Liver (tissue), 9 donors: Measurements from ENCODE around the gene MAPK1. TPM values are rescaled to one million over a fixed set of nuclear protein-coding genes. Genes with fewer than 3 reads are reported as not detected.

Source experiments
- DNase-seq: peaks from one replicate; pipeline ENCODE4 v3.0.0-alpha.2; 2017; ENCODE audit warnings: low spot score
- H3K27ac ChIP-seq, 2 donors: one replicate each; pipeline ENCODE4 v1.7.0; 2013; ENCODE audit warnings: inconsistent platforms in 2 of 2, low read length in 2 of 2, control low read depth in 1 of 2, low read depth in 1 of 2, mild to moderate bottlenecking in 1 of 2
- H3K27me3 ChIP-seq, 4 donors: one replicate each; pipeline versions ENCODE4 v1.6.1 to v1.7.0; 2013; ENCODE audit warnings: low read length in 3 of 4, inconsistent platforms in 1 of 4, mild to moderate bottlenecking in 1 of 4, moderate library complexity in 1 of 4; ENCODE audit not compliant: control insufficient read depth in 4 of 4, insufficient read depth in 4 of 4
- H3K36me3 ChIP-seq, 4 donors: one replicate each; pipeline versions ENCODE4 v1.6.1 to v1.7.0; 2013; ENCODE audit warnings: low read length in 3 of 4, mild to moderate bottlenecking in 3 of 4, low read depth in 1 of 4, moderate library complexity in 1 of 4; ENCODE audit not compliant: control insufficient read depth in 4 of 4, insufficient read depth in 3 of 4
- H3K4me1 ChIP-seq, 4 donors: one replicate each; pipeline versions ENCODE4 v1.6.1 to v1.7.0; 2013; ENCODE audit warnings: low read length in 3 of 4, mild to moderate bottlenecking in 3 of 4, moderate library complexity in 1 of 4; ENCODE audit not compliant: control insufficient read depth in 4 of 4, insufficient read depth in 4 of 4
- H3K4me3 ChIP-seq, 3 donors: one replicate each; pipeline versions ENCODE4 v1.6.1 to v1.7.0; 2013; ENCODE audit warnings: low read length in 3 of 3, control low read depth in 1 of 3, low read depth in 1 of 3, mild to moderate bottlenecking in 1 of 3
- H3K9ac ChIP-seq, 2 donors: one replicate each; pipeline ENCODE4 v1.7.0; 2013; ENCODE audit warnings: low read length in 2 of 2, mild to moderate bottlenecking in 2 of 2, moderate library complexity in 2 of 2, control low read depth in 1 of 2, low read depth in 1 of 2
- H3K9me3 ChIP-seq, 4 donors: one replicate each; pipeline versions ENCODE4 v1.6.1 to v1.7.0; 2013; ENCODE audit warnings: low read length in 3 of 4; ENCODE audit not compliant: control insufficient read depth in 4 of 4
- FOXA1 ChIP-seq: IDR thresholded peaks from 2 replicates; pipeline ENCODE4 v1.6.1; 2016; ENCODE audit warnings: antibody characterized with exemption
- GABPA ChIP-seq, 2 donors: IDR thresholded peaks in 1 of 2; conservative IDR thresholded peaks in 1 of 2; 2 replicates each; pipeline ENCODE4 v1.6.1; 2016; ENCODE audit warnings: antibody characterized with exemption in 2 of 2, mild to moderate bottlenecking in 1 of 2, moderate library complexity in 1 of 2
- HNF4A ChIP-seq, 2 donors: conservative IDR thresholded peaks; 2 replicates each; pipeline ENCODE4 v1.6.1; 2016; ENCODE audit warnings: antibody characterized with exemption in 2 of 2, mild to moderate bottlenecking in 2 of 2
- JUND ChIP-seq, 2 donors: IDR thresholded peaks; 2 replicates each; pipeline ENCODE4 v1.6.1; 2016; ENCODE audit warnings: antibody characterized with exemption in 2 of 2
- NR2F2 ChIP-seq: IDR thresholded peaks from 2 replicates; pipeline ENCODE4 v1.6.1; 2016; ENCODE audit warnings: antibody characterized with exemption
- RAD21 ChIP-seq, 2 donors: IDR thresholded peaks; 2 replicates each; pipeline ENCODE4 v1.6.1; 2016; ENCODE audit warnings: antibody characterized with exemption in 2 of 2, mild to moderate bottlenecking in 2 of 2
- RXRA ChIP-seq, 2 donors: IDR thresholded peaks; 2 replicates each; pipeline ENCODE4 v1.6.1; 2017 to 2018; ENCODE audit warnings: antibody characterized with exemption in 2 of 2, mild to moderate bottlenecking in 1 of 2
- TAF1 ChIP-seq: conservative IDR thresholded peaks from 2 replicates; pipeline ENCODE4 v1.6.1; 2016; ENCODE audit warnings: antibody characterized with exemption, mild to moderate bottlenecking
- YY1 ChIP-seq: IDR thresholded peaks from 2 replicates; pipeline ENCODE4 v1.6.1; 2016; ENCODE audit warnings: antibody characterized with exemption, mild to moderate bottlenecking
- WGBS: extraction: QIAGEN DNeasy Blood & Tissue Kit; methylation state at CpG from one replicate; pipeline ENCODE4 v1.1.7; 2013; 5-methylcytosine and 5-hydroxymethylcytosine counted together
- polyA plus RNA-seq, 2 donors: library from polyadenylated mRNA; stranded (reverse) in 1 of 2; unstranded in 1 of 2; fragments of 200-250 nt in 1 of 2; fragments of >200 nt in 1 of 2; fragmentation: Nextera tagmentation in 1 of 2; extraction: Ambion mirVana in 1 of 2; gene quantifications; one replicate each; pipeline versions ENCODE4 v1.2.1 to v1.2.3, GENCODE V29; 2013 to 2015
- total RNA-seq, 2 donors: library from RNA; depleted of rRNA; stranded (reverse); fragments of >200 nt; gene quantifications; one replicate each; pipeline ENCODE4 v1.2.3, GENCODE V29; 2014
- TF ChIP-seq, protein P1 (sequence below): fragments of 150-350 bp; IDR thresholded peaks from 2 replicates; pipeline ENCODE4 v1.5.1; 2017; ENCODE audit warnings: improper control_type of control experiment, low read depth, low read length; ENCODE audit not compliant: missing input control
- TF ChIP-seq, protein P2 (sequence below): IDR thresholded peaks from 2 replicates; pipeline ENCODE4 v1.6.1; 2016; ENCODE audit warnings: antibody characterized with exemption, mild to moderate bottlenecking
- TF ChIP-seq, protein P3 (sequence below): IDR thresholded peaks from 2 replicates; pipeline ENCODE4 v1.6.1; 2016; ENCODE audit warnings: antibody characterized with exemption
- TF ChIP-seq, protein P4 (sequence below): IDR thresholded peaks from 2 replicates; pipeline ENCODE4 v1.6.1; 2016; ENCODE audit warnings: antibody characterized with exemption
- TF ChIP-seq, protein P5 (sequence below): IDR thresholded peaks from 2 replicates; pipeline ENCODE4 v1.6.1; 2016; ENCODE audit warnings: antibody characterized with exemption
- donor health status: healthy.
- donor health status: healthy.
- donor health status: healthy.
- donor health status: healthy.
- donor health status: healthy.

Gene MAPK1
- total and polyA plus RNA-seq, 4 donors, result 8.3 to 31.8 (median 22.8) TPM

DNA sequence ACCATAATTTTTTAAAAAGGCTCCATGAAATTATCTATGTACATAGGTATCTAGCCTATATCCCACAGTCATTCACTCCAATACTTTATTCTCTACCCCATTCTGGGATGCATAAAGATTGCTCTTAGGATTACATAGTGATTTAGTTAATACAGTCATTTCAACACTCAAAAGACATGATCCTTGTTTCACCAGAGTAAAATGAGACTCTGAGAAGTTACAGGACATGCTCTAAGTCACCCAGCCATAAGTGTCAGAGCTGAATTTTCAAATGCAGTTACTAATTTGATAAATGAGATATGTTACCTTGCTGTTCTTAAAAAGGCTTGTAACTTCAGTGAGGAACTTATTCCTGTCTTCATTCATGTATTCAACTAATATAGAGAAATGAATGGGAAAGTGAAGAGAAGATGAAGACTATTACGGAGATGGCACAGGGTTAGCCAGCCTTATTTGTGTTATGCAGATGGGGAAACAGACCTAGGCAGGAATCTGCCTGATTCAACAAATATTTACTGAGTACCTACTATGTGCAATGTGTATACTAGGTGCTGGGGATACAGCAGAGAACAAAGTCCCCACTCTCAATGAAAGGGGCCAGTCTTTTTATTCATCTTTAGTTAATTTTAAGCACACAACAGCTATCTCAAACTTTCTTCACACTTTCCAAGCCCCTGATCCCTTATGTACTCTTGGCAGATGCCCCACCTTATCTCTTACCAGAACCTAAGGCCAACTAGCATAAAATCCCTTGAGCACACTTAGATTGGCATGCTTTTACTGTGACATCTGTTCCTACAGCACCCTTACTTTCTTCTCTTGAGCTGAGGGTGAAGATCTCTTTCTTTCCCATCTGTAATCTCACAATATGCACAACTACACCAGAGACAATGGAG lies 21.6 kb downstream of the MAPK1 start:
- Histone ChIP-seq H3K4me3 (no peak overlapping the region), H3K4me1 (peaks cover 0 to 3% (median 0%) of the 10 kb centered on the region in 4 donors), H3K36me3 (no peaks in the 10 kb centered on the region), H3K9me3 (no peaks in the 10 kb centered on the region), H3K9ac (no peak overlapping the region), H3K27me3 (no peaks in the 10 kb centered on the region), H3K27ac (no peak overlapping the region)
- no peak for TF ChIP-seq YY1
- TF ChIP-seq, protein P1, sequence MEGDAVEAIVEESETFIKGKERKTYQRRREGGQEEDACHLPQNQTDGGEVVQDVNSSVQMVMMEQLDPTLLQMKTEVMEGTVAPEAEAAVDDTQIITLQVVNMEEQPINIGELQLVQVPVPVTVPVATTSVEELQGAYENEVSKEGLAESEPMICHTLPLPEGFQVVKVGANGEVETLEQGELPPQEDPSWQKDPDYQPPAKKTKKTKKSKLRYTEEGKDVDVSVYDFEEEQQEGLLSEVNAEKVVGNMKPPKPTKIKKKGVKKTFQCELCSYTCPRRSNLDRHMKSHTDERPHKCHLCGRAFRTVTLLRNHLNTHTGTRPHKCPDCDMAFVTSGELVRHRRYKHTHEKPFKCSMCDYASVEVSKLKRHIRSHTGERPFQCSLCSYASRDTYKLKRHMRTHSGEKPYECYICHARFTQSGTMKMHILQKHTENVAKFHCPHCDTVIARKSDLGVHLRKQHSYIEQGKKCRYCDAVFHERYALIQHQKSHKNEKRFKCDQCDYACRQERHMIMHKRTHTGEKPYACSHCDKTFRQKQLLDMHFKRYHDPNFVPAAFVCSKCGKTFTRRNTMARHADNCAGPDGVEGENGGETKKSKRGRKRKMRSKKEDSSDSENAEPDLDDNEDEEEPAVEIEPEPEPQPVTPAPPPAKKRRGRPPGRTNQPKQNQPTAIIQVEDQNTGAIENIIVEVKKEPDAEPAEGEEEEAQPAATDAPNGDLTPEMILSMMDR, result no peak
- no peak for TF ChIP-seq NR2F2
- no peak for TF ChIP-seq JUND (IDR thresholded peaks at IDR 0.05)
- no peak for TF ChIP-seq TAF1
- TF ChIP-seq, protein P2, sequence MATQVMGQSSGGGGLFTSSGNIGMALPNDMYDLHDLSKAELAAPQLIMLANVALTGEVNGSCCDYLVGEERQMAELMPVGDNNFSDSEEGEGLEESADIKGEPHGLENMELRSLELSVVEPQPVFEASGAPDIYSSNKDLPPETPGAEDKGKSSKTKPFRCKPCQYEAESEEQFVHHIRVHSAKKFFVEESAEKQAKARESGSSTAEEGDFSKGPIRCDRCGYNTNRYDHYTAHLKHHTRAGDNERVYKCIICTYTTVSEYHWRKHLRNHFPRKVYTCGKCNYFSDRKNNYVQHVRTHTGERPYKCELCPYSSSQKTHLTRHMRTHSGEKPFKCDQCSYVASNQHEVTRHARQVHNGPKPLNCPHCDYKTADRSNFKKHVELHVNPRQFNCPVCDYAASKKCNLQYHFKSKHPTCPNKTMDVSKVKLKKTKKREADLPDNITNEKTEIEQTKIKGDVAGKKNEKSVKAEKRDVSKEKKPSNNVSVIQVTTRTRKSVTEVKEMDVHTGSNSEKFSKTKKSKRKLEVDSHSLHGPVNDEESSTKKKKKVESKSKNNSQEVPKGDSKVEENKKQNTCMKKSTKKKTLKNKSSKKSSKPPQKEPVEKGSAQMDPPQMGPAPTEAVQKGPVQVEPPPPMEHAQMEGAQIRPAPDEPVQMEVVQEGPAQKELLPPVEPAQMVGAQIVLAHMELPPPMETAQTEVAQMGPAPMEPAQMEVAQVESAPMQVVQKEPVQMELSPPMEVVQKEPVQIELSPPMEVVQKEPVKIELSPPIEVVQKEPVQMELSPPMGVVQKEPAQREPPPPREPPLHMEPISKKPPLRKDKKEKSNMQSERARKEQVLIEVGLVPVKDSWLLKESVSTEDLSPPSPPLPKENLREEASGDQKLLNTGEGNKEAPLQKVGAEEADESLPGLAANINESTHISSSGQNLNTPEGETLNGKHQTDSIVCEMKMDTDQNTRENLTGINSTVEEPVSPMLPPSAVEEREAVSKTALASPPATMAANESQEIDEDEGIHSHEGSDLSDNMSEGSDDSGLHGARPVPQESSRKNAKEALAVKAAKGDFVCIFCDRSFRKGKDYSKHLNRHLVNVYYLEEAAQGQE, result no peak
- TF ChIP-seq RXRA (IDR thresholded peaks at IDR 0.05), result no peak
- no peak for TF ChIP-seq GABPA (IDR thresholded peaks at IDR 0.05 in 1 of 2, conservative IDR thresholded peaks at IDR 0.05 in 1 of 2)
- TF ChIP-seq FOXA1, result no peak
- TF ChIP-seq RAD21 (IDR thresholded peaks at IDR 0.05), result no peak
- TF ChIP-seq HNF4A (conservative IDR thresholded peaks at IDR 0.05), result no peak
- TF ChIP-seq, protein P3, sequence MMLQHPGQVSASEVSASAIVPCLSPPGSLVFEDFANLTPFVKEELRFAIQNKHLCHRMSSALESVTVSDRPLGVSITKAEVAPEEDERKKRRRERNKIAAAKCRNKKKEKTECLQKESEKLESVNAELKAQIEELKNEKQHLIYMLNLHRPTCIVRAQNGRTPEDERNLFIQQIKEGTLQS, result no peak
- TF ChIP-seq, protein P4, sequence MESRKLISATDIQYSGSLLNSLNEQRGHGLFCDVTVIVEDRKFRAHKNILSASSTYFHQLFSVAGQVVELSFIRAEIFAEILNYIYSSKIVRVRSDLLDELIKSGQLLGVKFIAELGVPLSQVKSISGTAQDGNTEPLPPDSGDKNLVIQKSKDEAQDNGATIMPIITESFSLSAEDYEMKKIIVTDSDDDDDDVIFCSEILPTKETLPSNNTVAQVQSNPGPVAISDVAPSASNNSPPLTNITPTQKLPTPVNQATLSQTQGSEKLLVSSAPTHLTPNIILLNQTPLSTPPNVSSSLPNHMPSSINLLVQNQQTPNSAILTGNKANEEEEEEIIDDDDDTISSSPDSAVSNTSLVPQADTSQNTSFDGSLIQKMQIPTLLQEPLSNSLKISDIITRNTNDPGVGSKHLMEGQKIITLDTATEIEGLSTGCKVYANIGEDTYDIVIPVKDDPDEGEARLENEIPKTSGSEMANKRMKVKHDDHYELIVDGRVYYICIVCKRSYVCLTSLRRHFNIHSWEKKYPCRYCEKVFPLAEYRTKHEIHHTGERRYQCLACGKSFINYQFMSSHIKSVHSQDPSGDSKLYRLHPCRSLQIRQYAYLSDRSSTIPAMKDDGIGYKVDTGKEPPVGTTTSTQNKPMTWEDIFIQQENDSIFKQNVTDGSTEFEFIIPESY, result no peak
- TF ChIP-seq, protein P5, sequence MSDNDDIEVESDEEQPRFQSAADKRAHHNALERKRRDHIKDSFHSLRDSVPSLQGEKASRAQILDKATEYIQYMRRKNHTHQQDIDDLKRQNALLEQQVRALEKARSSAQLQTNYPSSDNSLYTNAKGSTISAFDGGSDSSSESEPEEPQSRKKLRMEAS, result no peak
- no peak for DNase-seq
- WGBS, result 95% methylated on average over 1 of the region's 1 CpG
